ENCODE measurements around the gene ASXL1.

The ASXL1 gene

DNA sequence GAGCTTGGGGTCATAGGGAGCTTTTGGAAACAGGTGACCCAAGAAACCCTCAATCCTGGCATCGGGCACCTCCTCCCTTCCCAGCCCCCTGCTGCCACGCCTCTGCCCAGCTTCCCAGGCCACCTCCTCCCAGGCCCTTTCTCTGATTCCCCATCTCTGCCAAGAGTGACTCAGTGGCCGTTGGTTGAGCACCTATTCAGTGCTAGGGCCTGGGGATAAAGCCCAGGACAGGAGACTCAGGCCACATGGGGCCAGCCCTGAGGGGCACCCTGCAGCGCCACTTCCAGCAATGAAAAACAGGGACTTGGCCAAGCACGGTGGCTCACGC is 110.1 kb downstream of the ASXL1 start:
- no peak for DNase-seq

DNA sequence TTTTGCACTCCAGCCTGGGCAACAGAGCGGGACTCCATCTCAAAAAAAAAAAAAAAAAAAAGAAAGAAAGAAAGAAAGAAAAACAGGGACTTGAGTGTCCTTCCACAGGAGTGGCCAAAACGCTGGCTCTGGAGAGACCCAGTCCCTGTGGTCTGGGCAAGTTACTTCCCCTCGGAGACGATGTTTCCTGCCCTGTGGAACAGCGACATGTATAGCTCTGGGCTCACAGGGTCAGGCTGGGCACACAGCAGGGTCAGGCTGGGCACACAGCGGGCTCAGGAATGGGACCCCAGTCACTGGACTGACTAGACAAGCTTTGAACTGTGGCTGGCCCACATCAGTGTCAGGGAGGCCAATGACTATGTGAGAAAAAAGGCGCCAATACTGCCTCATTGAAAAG is 110.7 kb downstream of the ASXL1 start:
- DNase-seq = no peak

DNA sequence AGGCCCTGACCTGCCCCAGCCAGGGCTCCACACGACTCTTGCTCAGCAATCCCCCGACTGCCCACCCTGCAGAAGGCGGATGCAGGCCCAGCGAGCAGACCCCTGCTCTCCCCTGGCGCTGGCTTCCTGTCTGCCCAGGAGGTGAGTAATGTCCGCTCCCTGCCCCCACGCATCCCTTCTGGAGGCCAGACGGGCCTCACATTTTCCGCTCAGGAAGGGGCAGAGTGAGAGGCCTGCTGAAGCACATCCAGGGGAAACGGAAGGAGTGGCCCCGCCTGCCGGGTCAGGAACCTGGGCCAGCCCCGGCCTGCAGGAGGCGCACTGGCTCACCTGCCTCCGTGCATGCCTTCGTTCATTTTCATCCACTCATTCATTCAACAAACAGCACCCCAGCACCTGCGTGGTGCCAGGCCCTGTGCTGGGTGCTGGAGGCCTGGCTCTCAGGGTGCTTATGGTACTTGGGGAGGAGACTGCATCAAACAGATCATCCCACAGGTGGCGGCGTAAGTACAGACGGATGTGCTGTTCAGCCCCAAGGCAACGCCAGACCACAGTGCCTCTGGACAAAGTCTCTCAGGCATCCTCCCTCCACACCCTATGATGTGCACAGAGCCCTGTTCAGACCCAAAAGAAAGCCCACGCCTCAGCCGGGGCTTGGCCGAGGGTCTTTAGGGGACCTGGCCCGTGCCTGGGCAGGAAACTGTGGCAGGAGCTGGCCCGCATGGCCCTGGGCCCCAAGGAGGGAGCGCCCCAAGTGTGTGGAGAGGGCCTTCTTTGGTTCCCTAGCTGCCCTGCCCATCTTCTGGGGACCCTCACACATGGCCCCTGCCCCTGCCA is 112.1 kb downstream of the ASXL1 start:
- DNase-seq = no peak

DNA sequence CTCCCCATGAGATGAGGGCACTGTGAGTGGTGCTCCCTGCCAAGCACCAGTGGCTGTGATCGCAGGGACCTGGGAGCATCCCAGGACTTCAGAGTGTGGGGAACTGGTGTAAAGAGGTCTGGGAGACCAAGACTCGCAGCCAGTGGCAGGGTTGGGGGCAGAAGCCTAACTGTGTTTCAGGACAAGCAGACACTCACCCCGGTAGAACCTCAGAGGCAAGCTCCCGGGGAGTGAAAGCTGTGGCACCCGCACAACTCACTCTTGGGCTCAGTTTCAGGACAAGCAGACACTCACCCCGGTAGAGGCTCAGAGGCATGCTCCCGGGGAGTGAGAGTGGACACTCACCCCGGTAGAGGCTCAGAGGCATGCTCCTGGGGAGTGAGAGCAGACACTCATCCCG is 112.8 kb downstream of the ASXL1 start:
- DNase-seq = no peak

DNA sequence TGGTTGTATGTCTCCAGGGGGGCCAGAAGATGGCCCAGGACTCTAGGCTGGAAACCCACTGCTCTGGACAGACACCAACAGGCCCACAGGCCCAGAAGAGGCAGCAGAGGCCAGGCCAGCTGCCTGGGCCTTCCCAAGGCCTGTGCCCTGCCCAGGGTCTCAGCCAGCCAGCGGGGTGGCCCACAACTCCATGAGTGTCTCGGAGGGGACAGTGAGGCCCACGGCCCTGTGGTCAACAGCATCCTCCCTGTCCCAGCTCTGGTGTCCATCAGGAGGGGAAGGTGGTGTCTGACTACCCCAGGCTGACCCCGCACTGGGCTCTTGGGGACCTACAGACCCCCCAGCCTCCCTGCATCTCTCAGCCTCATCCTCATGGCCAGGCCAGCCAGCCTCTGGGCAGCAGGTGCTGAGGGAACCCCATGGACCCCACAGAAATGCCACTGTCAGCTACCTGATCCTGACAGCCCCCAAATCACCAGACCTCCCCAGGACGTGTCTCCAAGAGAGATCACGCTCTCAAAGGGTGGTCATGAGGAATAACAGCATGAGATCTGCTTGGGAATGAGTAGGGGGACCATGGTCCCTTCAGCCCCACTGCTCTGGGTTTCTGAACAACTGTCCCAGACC is 114.6 kb downstream of the ASXL1 start:
- DNase-seq = no peak

DNA sequence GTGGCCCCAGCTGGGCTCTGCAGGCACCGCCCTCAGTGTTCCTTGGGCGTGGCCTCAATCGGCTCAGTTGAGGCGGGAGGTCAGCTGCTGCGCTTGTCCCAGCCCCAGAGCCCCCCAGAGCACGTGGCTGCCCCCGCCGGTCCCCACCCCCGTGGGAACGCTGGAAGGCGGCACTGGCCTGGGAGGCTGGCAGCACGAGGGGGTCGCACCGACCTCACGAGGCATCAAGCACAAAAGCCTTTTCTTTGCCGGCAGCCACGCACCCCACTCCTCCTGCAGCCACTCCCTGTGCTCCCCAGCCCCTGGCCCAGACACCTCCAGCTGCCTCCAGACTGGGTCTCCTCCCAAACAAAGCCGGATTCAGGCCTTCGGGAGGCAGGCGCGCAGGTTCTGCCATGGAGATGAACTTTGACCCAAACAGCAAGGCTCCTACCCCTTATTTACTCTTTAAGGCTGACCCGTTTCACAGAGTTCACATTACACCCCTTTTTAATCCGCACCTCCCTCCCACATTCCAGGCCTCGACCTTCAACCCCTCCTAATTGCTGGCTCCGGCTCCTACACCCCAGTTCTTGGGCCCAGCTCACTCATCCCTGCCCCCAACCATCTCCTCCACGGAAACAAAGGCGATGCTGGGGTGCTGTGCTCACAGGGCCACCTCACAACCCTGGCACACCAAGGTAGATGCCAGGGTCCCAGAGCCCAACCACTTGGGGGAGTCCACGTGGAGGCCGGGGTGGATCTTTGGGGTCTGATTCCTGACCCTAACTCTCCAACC is 115.3 kb downstream of the ASXL1 start:
- no peak for DNase-seq

DNA sequence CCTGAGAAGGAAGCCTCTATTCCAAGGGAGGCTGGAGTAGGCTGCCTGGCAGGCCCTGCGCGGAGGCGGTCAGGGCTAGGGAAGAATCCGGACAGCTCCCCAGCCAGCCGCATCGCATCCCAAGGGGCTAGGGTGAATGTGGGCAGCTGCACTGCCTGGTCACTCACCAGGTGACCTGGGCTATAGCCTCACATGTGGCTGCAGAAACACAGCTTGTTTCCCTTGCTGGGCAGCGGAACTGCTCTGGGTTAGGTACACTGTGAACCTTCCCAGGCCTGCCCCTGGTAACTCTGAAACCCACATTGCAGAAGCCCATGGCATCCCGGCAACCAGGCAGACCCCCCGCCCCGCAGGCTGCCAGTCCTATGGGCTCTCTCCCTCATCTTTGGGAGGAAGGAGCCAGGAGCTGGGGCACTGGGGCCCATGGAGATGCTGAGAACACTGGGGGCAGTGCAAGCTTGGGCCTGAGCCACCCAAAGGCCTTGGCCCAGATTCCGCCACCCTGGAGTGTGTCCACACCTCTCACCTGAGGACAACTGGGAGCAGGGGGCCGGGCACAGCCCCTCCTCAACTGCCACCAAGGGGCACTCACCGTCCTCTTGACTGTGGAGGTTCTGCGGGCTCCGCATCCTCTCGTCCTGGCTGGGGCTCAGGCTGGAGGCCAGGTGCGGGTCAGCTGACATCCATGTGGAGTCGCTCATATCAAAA is 116.0 kb downstream of the ASXL1 start:
- DNase-seq = no peak

DNA sequence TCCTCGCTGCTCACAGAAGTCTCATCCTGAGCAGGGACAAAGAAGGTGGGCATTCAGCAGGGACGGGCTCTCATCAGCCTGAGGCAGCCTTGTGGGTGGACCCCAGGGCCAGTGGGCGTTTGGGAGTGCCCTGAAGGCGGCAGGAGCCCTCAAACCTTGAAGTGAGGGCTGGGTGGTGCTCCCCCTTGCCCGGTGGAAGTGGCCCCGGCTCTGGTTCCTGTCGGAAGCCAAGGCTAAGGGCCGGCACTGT is 116.5 kb downstream of the ASXL1 start:
- no peak for DNase-seq

DNA sequence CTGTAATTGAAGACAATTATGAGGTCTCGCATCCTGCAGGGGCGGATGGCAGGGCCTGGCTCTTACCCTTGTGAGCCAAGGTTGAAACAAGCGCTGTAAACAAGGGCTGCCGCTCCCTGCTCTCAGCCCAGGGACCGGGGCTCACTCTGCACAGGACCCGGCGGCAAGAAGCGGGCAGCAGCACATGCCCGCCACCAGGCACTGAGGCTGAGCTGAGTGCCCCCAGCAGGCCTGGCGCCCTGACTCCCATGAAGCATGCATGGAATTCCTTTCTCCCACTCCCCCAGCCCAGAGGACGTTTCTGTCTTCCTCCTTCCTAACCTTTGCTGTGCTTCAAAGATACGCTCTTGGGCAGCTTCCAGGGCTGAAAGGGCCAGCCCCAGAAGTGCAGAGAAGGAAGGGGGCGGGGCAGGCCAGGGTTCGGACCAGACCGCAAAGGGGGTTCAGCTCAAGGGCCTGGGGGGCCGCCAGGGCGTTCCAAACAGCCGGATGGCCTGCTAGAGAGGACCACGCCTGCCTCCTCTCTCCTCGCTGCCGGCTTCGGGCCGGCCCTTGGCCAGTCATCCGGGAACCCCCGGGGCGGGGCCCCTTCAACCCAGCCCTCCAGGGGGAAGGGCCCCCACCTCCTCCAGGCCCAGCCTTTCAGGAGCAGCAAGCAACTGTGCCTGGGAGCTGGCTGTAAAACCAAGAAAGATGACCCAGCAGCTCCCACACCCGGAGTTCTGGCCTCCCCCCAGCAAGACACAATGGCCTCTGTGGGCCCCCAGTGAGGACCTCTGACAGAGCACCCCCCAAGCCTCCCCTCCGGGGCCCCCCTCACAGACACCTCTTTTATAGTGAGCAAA is 117.1 kb downstream of the ASXL1 start:
- peak; percentile 32 for DNase-seq

DNA sequence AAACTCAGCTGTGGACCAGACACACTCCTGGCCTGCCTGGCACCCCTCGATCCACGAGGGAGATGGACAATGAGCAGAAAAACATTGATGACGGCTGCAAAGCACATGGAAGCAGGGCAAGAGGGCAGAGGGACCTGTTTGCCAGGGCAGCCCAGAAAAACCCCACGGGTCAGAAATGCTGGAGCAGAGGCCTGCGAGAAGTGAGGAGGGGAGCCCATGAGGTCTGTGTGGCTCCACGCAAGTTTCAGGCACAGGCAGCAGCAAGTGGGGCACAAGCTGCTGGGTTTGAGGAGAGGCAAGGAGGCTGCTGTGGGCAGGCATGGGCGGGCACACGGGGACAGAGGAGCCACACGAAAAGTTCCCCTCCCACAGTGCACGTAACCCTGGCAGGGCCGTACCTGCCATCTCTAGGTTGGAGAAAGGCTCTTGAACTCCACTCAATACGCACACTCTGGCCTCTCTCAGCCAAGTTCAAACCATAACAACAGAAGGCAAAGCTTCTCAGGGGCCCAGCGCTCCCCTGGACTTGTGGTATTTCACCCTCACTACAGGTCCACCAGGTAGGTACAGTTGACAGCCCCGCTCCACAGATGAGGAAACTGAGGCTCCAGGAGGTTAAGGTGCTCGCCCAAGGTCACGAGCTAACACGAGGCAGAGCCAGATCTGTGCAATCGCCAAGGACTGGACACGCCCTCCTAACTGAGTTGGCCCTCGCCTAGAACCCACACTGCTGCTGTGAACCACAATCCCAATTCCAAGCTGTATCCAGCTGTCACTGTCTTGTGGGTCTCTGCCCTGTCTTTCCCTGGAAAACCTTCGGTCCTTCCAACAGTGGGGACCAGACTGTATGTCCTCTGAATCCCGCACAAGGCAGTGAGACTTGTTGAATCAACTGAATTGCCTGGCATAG is 118.8 kb downstream of the ASXL1 start:
- no peak for DNase-seq

DNA sequence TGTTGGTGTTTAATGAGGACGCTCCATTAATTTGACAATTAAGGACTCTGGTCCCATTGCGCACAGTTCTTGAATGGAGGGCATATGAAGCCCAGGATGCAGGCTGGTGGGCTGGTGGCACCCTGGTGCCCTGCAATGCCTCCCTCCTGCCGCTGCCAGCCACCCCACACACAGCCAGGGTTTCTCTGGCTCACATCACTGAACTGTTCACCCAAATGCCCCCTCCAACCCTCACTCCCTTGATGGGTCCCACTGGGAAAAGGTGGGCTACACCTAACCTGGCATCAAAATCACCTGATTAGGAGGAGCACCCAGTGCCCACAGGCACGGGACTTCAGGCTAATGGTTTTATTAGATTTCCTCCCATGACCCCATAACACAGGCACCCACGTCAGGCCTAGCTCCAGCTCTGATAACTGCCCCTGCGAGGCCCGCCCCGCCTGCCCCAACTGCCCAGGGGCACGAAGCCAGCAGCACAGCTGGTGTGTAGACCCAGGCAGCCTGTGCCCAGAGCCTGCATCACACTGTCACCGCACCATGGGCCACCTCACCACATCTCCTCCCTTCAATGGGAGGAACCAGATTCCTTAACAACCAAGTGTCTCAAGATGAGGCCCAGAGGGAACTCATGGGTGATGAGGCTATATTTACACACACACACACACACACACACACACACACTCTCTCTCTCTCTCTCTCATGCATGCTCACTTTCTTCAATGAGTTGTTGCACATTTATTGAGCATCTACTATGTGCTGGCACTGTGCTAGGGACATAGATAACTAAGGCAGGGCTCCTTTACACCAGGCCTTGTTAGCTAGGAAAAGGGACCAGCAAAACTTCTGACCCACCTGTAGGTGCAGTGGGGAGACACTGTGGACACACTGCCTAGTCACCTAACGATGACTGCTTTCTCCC is 119.7 kb downstream of the ASXL1 start:
- no peak for DNase-seq

DNA sequence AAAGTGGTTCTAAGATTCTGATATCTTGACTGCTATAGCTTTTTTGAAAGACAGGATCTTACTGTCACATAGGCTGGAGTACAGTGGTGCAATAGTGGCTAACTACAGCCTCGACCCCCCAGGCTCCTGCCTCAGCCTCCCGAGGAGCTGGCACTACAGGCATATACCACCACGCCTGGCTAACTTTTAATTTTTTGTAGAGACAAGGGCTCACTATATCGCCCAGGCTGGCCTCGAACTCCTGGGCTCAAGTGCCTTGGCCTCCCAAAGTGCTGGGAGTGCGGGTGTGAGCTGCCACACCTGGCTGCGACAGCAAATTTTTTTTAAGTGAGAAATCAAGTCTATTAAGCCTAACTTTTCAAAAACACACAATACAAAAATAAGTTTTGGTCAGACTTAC is 120.4 kb downstream of the ASXL1 start:
- no peak for DNase-seq

DNA sequence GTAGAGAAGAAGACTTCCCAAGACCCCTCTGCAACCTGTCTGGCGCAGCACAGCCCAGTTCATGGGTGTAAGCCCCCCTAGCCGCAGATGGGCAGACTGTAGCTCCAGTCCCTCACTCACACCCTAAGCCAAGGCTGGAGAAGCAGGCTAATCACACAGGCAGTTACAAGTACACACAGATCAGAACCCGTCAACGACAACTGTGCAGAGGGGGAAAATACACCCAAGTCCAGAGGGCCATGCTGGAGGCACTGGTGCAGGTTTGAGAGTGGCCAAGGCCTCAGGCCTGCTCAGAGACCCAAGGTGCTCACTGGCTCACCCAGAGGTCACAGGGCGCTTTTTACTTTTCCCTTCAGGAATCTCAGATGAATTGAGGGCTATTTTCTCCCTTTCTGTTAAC is 120.9 kb downstream of the ASXL1 start:
- DNase-seq = no peak

DNA sequence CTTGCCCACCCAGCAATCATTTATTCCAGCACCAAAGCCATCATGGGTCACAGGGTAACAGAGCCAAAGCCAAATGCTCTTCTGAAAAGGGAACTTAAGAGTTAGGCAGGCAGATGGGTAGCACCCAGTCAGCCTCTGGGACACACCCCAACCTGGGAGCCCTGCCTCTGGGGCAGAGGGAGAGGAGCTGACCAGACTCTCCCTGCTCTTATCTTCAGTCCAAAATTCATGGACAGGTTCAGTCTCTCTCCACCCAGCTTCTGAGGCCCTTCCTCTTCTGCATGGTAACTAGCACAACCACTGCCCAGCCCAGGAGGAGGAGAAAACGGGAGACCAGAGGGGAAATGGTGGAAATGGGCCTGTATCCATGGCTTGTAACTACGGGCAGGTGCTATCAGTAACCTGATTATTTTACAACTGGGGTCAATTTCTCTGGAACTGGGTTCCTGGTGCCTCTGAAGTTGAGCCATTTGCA is 121.6 kb downstream of the ASXL1 start:
- no peak for DNase-seq

DNA sequence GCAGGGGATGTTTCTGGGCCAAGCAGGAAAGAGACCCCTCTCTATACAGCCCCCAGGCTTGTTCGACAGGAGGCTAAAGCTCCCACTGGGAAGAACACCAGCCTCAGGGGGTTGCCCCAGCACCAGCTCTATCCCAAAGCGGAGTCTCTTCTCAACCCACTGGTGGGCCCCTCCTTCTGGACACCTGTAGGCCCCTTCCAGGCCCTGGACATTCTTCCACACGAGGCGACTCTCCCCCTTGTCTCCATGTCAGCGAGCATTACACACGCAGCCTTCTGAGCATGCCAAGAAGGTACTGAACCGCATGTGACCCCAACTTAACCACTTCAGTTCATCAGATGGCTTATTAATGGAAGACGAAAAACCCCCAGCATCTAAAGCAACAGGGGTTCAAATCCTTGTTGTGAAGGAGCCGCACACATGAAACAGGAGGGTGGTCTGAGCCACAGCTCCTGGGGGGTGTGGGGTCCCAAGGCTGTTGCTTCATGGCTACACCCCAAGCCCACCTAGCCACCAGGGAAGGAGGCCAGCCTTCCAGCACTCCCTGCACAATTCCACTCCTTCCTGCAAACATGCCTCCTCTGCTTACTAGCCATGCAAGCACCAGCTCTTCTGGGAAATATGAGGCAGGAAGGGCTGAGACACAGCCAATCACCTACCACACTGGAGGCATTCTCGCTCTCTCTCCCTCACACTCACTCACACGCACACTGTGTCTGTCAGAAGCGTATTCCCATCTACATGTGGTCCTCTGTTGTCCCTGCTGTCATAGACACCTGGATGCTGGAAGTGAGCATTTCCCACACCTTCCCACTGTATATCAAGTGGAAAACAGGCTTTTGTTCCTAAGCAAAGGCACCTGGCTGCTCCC is 122.5 kb downstream of the ASXL1 start:
- no peak for DNase-seq

DNA sequence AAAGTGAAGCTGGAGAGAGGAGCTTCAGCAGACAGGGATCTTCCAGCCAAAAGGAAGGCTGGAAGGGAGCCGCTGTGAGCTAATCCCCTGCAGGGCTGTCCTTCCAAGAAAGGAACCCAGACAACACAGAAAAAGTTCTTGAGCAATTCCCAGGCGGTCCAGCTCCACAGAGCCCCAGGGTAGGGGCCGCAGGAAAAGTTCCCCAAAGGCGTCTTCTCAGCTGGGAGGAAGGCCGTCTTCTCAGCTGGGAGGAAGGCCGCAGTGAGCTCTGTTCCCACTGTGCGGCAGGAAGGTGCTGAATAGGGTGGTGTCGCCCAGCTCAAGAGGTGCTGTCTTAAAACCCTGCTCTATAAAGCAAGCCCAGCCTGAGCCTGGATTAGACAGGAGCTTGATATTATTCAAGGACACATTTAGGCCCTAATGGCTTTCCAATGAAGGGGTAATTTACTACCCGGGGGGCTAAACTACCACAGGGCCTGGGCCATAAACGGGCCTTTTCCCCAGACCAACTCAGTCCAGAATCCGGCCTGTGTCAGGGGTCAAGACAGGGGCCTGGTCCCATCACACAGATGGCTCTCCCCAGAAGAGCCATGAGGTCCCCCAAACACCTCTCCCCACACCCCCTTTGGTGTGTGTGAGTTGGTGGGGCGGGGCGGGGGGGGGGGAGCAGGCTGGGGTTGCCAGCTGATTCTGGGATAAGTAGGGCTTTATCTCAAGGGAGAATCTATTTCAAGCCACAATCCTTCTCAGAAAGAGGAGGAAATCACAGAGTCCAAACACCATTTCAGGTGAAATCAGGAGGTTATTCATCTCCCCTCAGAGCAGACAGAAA is 123.4 kb downstream of the ASXL1 start:
- no peak for DNase-seq

DNA sequence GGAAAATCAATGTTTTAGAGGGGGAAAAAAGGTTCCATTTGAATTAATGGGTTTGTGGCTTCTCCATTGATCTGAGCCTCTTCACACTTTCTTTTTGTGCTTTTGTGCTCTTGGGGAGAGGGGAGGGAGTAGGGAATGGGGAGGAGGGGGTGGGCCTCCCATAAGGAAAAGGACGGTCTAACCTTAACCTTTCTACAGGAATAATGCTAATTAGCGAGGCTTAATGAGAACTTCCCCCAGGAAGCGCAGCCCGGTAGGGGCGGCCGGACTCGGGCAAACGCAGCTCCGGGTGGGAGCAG is 124.0 kb downstream of the ASXL1 start:
- DNase-seq = no peak

DNA sequence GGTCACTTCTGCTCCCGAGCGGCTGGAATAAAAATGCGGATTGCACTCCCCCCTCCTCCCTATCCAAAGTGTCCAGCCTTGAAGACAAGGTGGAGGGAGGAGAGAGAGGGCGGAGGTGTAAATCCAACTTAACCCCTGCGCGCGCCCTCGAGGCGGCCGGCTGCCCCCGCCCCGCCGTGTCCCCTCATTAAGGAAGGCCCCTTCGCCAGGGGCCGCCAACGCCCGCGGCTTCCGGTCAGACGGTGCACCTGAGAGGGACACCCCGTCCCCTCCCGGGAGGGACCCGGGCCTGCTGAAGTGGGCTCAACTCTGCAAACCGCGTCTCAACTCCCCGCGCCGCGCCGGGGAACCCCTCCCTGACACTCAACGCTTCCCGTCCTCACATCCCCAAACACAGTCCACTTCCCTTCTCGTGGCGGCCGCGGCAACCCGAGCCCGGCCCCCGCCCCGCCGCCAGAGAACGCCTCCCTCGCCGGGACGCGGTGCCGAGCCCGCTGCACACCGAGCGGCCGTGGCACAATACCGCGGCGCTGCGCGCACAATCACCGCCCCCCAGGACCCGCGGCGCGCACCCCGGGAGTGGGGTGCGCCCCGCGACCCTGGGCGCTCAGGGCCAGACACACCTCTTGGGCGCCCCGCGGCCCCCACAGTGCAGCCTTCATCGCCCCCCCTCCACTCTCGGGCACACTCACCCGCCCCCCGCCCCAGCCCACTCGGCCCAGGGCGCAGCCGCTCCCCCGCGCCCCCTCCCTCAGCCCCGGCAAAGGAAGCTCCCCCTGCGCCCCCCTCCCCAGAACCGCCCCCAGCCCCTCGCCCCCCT is 124.5 kb downstream of the ASXL1 start:
- DNase-seq = no peak
